Hepatic stellate cell (primary cell): ENCODE results near the gene STPG1.

Experiments used
- DNase-seq: peaks from one replicate; pipeline ENCODE4 v3.0.0; 2011; ENCODE audit warnings: low spot score

The STPG1 gene

DNA sequence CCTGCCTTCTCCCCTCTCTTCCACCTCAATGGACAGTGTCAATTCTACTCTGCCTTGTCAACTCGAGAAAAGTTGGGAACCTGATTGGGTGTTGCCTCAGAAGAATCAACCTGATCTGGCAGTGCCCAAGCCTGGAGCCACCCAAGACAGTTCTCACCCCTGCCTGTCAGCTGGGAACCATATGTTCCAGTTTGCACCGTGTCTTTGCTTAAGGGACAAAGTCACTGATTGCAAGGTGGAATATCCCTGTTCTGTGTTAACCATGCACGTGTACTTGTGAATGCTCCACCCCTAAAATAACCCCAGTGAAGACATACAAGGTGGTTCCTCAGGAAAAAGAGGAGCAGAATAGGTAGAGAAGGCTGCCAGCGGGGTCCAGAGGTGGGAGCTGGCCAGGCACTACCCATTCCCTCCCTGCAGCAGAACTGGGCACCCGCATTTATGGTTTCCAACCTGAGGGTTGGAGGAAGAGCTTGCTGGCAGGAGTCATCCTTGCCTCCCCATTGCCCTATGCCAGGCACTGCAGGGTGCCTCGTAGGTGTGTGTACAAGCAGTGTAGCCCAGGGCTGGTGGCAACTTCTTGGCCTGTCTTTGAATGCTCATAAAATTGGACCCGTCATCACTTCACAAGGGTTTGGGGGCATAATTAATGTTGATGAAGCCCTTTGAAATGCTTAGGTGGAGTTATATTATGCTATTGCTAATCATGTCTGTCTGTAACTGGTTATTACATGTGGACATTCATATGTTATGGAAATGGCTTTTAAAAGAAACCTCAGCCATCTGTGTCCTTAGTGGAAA is 13.4 kb upstream of the STPG1 start:
- no peak for DNase-seq

- DNase-seq, result no peak
Observed at GRCh38 chr1:24425922-24426321, 12.3 kb upstream of the STPG1 start.

- no peak for DNase-seq
Observed at GRCh38 chr1:24425441-24425840, 11.9 kb upstream of the STPG1 start.

GRCh38 chr1:24424990-24425389 is 11.4 kb upstream of the STPG1 start:
- no peak for DNase-seq

DNA sequence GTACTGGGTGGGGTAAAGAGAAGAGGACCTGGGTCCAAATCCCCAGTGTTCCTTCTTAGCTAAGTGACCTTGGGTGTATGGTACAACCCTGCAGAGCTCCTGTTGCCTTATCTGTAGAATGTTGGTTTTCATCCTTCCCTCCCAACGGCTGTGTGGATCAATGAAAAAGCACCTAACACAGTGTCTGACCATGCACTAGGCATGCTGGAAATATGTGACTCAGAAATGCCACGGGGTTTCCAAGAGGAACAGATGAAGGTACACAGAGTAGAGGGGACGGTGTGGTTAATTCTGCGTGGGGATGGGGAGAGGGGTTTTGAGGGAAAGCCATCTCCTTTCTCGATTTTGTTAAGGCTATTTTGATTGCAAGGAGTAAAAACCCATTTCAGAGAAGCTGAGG is 10.6 kb upstream of the STPG1 start:
- DNase-seq, result no peak

- DNase-seq, result no peak
Observed at GRCh38 chr1:24421502-24421901, 7.9 kb upstream of the STPG1 start.

DNA sequence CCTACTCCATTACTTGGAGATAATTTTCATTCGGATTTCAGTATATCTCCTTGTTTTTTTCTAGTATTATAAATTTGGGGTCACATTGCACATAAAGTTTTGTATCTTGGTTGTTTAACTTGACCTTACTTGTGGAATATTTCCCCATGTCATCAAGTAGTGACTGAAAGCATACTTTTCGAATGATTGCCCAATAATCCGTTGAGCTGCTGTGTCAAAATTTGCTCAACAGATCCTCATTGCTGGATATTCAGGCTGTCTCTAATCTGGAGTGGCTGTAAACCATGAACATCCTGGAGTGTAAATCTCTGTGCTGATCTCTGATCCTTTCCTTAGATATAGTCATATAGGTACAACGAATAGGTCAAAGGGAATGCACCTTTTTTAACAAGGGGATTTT is 7.0 kb upstream of the STPG1 start:
- no peak for DNase-seq

GRCh38 chr1:24418898-24419628 is 5.5 kb upstream of the STPG1 start:
- no peak for DNase-seq

GRCh38 chr1:24417681-24418080 is 4.1 kb upstream of the STPG1 start:
- no peak for DNase-seq

DNA sequence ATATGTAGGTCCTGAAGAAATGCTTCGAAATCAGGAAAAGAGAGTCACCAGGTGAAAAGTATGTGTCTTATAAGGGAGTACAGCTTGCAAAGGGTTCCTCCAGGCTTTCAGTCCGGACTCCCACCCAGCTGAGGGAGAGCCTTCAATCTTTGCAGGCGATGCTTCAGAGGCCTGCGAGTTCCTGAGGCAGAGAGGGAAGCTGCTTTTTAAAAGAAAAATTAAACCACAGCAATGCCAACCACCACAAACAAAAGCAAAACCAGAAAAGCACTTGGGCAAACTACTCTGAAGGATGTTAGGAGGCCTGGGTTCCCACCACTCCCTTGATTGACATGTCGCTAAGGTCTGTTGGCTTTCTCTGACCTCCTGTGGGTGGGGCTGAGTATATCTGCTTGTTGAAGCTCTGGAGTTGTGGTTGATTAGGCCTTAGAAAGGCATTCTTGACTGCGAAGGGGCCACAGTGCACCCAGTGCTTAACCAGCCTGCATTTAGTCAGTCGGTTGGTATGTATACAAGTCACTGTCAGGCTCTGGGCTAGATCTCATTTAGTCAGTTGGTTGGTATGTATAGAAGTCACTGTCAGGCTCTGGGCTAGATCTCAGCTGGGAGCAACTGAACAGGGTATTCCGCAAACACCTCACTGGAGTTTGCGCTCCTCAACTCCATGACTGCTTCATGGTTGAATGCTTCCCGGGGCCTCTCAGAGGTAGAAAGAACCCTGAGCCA is 3.2 kb upstream of the STPG1 start:
- peak; percentile 85 for DNase-seq

- no peak for DNase-seq
Observed at GRCh38 chr1:24415910-24416665, 2.5 kb upstream of the STPG1 start.

DNA sequence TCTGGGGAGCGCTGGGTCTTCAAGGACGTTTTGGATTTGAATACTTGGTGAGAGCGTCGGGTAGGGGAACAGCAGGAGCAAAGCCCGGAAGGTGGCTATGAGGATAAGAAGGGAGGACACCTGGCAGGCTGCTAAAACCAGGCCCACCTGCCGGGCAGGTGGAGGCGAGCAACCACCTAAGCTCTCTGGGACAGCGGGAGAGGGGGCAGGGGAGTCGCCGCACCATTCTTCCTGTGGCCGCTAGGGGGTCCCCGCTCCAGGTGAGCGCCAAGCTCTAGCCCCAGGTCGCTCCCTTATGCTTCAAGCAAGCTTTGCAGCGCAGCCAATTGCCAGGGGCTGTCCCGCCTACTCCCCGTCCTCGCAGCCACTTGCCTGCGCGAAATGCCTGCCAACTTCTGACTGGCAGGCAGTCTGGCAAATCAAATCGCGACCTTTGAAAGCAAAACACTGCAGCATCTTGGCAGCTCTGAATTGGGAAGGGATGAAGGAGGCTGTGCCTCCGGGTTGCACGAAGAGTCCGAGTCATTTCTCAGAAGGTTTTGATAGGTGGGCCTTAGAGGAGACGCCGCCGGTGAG is 1.8 kb upstream of the STPG1 start, which contains the start of gene NIPAL3:
Gene NIPAL3, plus strand, starts transcription at position 469 of the 576 bp plus-strand sequence. CDS start 3,746 bp downstream, outside the sequence.
- DNase-seq, result peak; percentile 95

DNA sequence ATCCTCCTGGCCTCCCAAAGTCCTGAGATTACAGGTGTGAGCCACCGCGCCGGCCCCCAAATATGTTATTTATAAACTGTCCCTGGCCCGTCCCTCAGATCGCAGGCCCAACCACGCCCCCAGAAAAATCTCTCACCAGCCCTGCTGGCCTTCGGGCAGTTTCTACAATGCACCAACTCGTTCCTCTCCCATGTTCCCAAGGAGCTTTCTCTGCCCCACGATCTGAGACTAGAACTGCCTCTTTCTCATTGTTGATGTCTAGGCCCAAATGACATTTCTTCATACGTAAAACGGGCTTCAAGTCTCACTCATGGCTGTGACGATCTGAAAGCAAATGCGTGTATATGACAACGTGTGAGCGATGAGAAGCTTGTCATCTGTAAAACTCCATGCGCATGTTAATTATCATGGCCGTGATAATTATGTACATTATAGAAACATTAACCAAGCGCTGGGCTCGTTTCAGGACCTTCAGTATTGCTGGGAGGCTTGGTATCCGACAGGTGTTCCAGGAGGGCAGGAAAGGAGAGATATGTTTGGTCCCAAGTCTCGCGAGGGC is 1.3 kb upstream of the STPG1 start:
- DNase-seq, result no peak

DNA sequence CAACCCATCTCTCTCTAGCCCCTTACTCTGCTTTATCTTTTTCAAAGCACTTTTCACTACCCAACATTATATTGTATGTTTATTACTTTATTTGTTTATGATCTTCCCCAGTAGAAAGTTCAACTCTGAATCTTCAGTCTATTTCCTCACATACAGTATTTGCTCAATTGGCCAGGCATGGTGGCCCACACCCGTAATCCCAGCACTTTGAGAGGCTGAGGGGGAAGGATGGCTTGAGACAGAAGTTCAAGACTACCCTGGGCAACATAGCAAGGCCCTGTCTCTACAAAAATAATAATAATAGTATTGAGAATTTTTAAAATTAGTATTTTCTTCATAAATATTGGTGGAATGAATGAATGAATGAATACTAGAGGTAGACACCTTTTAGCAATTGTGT is 1.2 kb downstream of the STPG1 start:
- no peak for DNase-seq

GRCh38 chr1:24411963-24412362 is 1.6 kb downstream of the STPG1 start:
- DNase-seq, result peak; percentile 50

- DNase-seq, result no peak
Observed at GRCh38 chr1:24410750-24411149, 2.8 kb downstream of the STPG1 start.

DNA sequence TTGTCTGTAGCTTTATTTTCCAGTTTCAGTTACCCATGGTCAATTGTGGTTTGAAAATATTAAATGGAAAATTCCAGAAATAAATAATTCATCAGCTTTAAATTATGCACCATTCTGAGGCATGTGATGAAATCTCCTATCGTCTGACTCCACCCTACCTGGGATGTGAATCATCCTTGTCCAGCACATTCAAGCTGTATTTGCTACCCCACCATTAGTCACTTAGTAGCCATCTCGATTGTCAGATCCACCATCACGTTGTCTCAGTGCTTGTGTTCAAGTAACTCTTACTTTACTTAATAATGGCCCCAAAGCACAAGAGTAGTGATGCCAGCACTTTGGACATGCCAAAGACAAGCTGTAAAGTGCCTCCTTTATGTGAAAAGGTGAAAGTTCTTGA is 4.0 kb downstream of the STPG1 start:
- peak; percentile 64 for DNase-seq

DNA sequence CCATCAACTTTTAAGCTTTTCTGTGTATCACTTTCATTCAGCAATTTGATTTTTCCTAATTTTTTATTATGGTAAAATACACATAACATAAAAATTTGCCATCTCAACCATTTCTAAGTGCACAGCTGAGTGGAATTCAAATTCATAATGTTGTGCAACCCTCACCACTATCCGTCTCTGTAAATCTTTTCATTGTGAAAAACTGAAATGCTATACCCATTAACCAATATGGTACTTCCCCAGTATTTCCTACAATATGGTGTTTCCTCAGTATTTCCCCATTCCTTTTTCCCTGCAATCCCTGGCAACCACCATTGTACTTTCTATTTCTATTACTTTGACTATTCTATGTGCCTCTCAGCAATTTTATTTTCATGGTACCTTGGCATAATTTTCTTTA is 6.8 kb downstream of the STPG1 start:
- no peak for DNase-seq

- DNase-seq, result no peak
Observed at GRCh38 chr1:24403806-24404205, 9.8 kb downstream of the STPG1 start.

DNA sequence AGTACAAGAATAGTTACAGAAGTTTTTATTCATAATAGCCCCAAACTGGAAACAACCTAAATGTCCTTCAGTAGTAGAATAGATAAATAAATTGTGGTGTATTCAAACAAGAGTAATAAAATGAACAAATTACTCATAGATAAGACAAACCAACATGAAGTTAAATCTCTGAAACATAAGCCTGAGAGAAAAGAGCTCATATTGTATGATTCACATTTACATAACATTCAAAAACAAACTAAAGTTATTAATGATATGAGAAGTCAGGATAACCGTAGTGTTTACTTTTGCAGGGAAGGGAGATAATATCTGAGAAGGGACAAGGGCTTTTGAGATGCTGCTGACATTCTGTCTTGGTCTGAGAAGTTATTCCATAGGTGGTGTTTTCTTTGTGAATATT is 13.5 kb downstream of the STPG1 start:
- no peak for DNase-seq

- peak; percentile 68 for DNase-seq
Observed at GRCh38 chr1:24393892-24394291, 19.7 kb downstream of the STPG1 start.
